AG09309 (cell line): ENCODE results near the gene GABBR2.

Experiments used
- DNase-seq: peaks from one replicate; pipeline ENCODE4 v3.0.0-alpha.2; 2010; ENCODE audit warnings: low read depth
- H3K4me3 ChIP-seq: 2 replicates; pipeline ENCODE4 v1.5.1; 2011; ENCODE audit warnings: mild to moderate bottlenecking, low read depth, low read length, moderate library complexity; ENCODE audit not compliant: control insufficient read depth
- TF ChIP-seq, protein P1 (sequence below): IDR thresholded peaks from 2 replicates; pipeline ENCODE4 v1.5.1; 2011; ENCODE audit warnings: mild to moderate bottlenecking, low read depth, low read length, inconsistent platforms; ENCODE audit not compliant: insufficient read depth, control insufficient read depth; ENCODE audit errors: missing control alignments

Gene GABBR2

DNA sequence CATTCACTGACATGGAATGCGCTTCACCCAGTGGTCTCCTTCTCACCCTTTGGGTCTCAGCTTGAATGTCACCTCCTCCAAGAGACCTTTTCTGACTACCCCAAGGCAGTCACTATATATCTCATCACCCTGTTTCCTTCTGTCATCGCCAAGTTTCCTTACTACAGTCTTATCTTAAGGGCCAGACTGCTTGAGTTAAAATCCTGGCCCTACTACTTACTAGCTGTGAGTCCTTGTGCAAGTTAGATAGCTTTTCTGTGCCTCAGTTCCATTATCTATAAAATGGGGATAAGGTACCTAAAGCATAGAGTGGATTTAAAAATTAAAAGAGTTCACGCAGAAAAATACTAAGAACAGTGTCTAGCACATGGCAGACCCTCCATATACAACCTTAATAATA is 132.4 kb downstream of the GABBR2 start:
- DNase-seq, result no peak
- TF ChIP-seq, protein P1, sequence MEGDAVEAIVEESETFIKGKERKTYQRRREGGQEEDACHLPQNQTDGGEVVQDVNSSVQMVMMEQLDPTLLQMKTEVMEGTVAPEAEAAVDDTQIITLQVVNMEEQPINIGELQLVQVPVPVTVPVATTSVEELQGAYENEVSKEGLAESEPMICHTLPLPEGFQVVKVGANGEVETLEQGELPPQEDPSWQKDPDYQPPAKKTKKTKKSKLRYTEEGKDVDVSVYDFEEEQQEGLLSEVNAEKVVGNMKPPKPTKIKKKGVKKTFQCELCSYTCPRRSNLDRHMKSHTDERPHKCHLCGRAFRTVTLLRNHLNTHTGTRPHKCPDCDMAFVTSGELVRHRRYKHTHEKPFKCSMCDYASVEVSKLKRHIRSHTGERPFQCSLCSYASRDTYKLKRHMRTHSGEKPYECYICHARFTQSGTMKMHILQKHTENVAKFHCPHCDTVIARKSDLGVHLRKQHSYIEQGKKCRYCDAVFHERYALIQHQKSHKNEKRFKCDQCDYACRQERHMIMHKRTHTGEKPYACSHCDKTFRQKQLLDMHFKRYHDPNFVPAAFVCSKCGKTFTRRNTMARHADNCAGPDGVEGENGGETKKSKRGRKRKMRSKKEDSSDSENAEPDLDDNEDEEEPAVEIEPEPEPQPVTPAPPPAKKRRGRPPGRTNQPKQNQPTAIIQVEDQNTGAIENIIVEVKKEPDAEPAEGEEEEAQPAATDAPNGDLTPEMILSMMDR, result no peak

DNA sequence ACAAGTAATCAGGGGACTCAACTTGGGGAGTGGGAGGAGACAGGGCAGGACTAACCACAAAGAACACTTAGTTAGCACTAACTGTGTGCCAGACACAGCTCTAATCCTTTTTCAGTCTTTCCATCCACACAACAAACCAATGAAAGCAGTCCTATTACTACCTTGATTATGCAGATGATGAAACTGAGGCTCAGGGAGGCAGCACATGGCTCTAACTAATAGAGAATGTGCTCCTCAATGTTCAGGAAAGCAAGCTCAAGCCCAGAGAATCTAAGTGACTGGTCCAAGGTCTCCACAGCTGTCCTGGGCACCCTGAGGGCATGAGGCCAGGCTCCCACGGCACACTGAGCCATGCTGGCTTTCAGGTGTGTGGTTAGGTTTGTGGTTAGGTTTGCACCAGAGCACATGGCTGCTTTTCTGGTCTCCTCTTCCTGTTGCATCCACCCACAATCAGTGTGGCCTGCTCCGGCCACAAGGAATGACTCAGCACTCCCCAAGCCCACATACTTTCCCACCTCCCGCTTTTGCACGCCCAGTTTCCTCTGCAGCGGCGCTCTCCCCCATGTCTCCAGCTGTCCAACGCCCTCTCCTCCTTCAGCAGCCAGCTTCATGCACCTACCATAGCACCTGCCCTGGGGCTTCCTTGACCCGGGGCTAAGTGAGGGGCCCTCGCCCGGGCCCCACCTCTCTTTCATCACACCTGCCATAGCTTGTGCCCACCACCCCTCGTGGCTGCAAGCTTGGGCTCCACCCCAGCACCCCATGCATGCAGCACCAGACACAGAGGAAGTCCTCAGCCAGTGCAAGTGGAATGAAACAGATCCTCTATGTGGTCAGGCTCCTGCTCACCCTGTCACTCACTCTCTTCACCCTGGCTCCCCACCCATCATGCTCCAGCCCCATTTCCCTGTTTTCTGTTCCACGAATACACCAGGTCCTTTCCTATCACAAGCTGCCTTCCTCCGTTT is 133.1 kb downstream of the GABBR2 start:
- TF ChIP-seq, protein P1, result no peak
- H3K4me3 ChIP-seq, result no peak overlapping the region
- peak; percentile 31 for DNase-seq

More for the DNA sequence above, 132.4 kb downstream of the GABBR2 start:
- H3K4me3 ChIP-seq, result no peak overlapping the region

DNA sequence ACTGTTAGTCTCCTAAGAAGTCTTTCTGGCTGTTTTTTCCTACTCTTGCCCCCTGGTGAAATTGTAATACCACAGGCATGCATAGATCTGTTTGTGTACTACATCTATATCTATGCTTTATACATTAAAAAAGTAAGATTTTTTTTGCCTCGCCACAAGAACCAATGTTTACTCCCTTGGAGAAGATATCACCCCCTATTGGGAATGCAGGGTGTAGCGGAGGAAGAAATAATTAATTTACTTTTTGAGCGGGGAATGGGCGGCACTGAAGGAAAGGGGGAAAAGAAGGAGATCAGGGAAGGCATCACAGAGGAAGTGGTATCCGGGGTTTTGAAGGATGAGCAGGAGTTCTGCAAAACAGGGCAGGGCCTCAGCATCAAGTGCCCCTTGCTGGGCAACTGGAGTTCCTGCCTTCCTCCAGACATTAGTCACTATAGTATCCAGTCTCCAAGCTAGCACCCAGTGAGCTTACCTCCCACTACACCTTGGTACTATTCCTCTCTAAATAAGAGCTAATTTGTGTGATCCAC is 134.9 kb downstream of the GABBR2 start:
- no peak overlapping the region for H3K4me3 ChIP-seq
- DNase-seq, result no peak
- TF ChIP-seq, protein P1, result peak; percentile 10

- H3K4me3 ChIP-seq, result no peak overlapping the region
- DNase-seq, result no peak
- TF ChIP-seq, protein P1, result no peak
Measured at GRCh38 chr9:98572796-98573195, 135.9 kb downstream of the GABBR2 start.

DNA sequence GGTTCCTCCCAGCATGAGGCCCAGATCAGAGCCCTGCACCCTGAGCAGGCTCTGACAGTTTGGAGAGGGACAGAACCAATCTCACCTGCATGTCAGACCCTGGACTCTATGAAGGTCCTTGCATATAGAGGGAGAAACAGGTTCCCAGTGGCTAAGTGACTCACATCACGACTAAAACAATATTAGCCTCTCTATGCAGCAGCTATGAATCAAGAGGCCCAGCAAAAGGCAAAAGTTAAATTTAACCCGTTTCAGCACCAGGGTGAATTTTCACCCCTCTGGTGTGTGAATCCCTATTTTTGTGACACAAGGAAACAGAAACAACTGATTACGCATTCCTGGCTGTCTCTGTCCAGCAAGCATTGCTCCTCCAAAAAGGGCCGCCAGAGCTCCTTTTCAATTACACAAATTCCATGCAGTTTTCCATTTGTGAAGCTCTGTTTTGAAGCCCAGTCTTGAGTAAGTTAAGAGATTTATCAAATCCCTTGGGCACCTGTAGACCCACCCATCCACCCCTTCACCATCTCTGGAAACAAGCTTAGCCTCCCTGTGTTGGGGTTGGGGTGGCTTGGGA is 136.6 kb downstream of the GABBR2 start:
- no peak for DNase-seq
- H3K4me3 ChIP-seq, result no peak overlapping the region
- TF ChIP-seq, protein P1, result no peak

DNA sequence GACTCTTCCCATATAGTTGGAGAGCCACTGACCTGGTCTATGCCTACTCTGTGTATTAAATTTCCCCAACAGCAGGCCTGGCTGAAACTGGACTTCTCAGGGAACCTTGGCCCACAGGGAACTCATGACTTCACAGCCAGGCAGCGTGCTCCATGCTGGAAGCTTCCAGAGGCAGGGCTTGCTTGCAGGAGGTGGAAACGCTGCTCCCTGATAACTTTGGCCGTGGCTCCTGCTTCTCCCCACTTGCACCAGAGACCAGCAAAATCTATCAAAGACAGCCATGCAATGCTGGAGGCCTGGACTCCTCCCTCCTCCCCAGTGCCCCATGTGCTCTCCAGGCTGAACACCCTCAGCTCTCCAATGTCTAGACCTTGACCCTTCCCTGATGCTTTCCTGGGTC is 137.1 kb downstream of the GABBR2 start:
- H3K4me3 ChIP-seq, result no peak overlapping the region
- TF ChIP-seq, protein P1, result no peak
- DNase-seq, result no peak
